Activated CD4-positive, alpha-beta memory T cell treated with anti-CD3 and anti-CD28 coated beads for 36 hours (primary cell): ENCODE measurements around the gene PSMD4. TPM values are rescaled to one million over a fixed set of nuclear protein-coding genes. Genes with fewer than 3 reads are reported as not detected.
A peak's percentile ranks its signal among the peaks of the same experiment; 100 is the strongest.
"Not testable (repeated sequence)": the region's sequence is repeated elsewhere in the genome, so short reads cannot be mapped to it uniquely, and the experiment has no call there.

Source experiments
- CTCF ChIA-PET: fragments of 350-600 bp; sonication (Branson Sonifier 250); formaldehyde crosslinking; loops from one replicate; lab custom pipeline; 2021; ENCODE audit warnings: antibody characterized with exemption, inconsistent platforms; lab: Charles Lee
- POLR2A ChIA-PET: fragments of 350-600 bp; sonication (Branson Sonifier 250); formaldehyde crosslinking; loops from one replicate; lab custom pipeline; 2021; ENCODE audit warnings: antibody characterized with exemption; lab: Charles Lee
- DNase-seq: peaks from one replicate; pipeline ENCODE4 v3.0.0-alpha.2; 2020
- H3K27ac Mint-ChIP-seq: one replicate; pipeline ENCODE4 v1.8.0; 2021; ENCODE audit warnings: mixed read lengths
- H3K27me3 Mint-ChIP-seq: one replicate; pipeline ENCODE4 v1.8.0; 2021; ENCODE audit warnings: mixed read lengths
- H3K36me3 Mint-ChIP-seq: one replicate; pipeline ENCODE4 v1.8.0; 2021; ENCODE audit warnings: mixed read lengths
- H3K4me1 Mint-ChIP-seq: one replicate; pipeline ENCODE4 v1.8.0; 2021; ENCODE audit warnings: low read depth, mixed read lengths
- H3K4me3 Mint-ChIP-seq: one replicate; pipeline ENCODE4 v1.8.0; 2021; ENCODE audit warnings: mild to moderate bottlenecking, mixed read lengths
- H3K9me3 Mint-ChIP-seq: one replicate; pipeline ENCODE4 v1.8.0; 2021; ENCODE audit warnings: mixed read lengths
- intact Hi-C: fragments of 100-400 bp; cut with micrococcal nuclease; formaldehyde crosslinking; loops from one replicate; pipeline ENCODE4 v1.15.1; 2023
- total RNA-seq, 2 experiments: library from RNA; stranded (reverse); gene quantifications; one replicate each; pipeline ENCODE4 v1.2.3, GENCODE V29; 2021

Gene PSMD4
- total RNA-seq, 2 experiments from 2014 or later, result 212 to 227 TPM

GRCh38 chr1:151275341-151275740 is 20.8 kb downstream of the PSMD4 start:
- intact Hi-C loops, H3K27ac Mint-ChIP-seq, POLR2A ChIA-PET, H3K4me3 Mint-ChIP-seq, H3K27me3 Mint-ChIP-seq, H3K9me3 Mint-ChIP-seq, DNase-seq: not testable (repeated sequence)
- H3K36me3 Mint-ChIP-seq, result peaks cover 13% of the 10 kb centered on the region
- CTCF ChIA-PET, result interaction anchor here (1.3 kb wide), 1 partner anchor 606 kb away, joined by 3 read pairs; no protein-coding TSS in a partner anchor
- peaks cover 19% of the 10 kb centered on the region for H3K4me1 Mint-ChIP-seq

- peak overlapping the region; percentile 84 for H3K27ac Mint-ChIP-seq
- H3K36me3 Mint-ChIP-seq, result peaks cover 9% of the 10 kb centered on the region
- peaks cover 21% of the 10 kb centered on the region for H3K4me1 Mint-ChIP-seq
- ChIA-PET POLR2A (interaction anchor here (1.0 to 1.3 kb wide), 3 partner anchors 20 to 78 kb away, joined by 3 to 5 read pairs (median 3); partner anchors contain the start of gene PSMD4), CTCF (interaction anchor here (1.4 to 1.8 kb wide), 2 partner anchors 25 to 64 kb away, joined by 6 to 9 read pairs; no protein-coding TSS in a partner anchor)
- peak; percentile 30 for DNase-seq
- H3K4me3 Mint-ChIP-seq, result peak overlapping the region; percentile 0
- H3K9me3 Mint-ChIP-seq, result no peaks in the 10 kb centered on the region
- H3K27me3 Mint-ChIP-seq, result no peaks in the 10 kb centered on the region
- intact Hi-C loops, result loop anchor here (1.0 kb wide), 1 partner anchor 23 kb away; the partner anchor contains the start of gene PSMD4
Measured at GRCh38 chr1:151277249-151277648, 22.7 kb downstream of the PSMD4 start.

- DNase-seq, result peak; percentile 98
- peak overlapping the region; percentile 94 for H3K4me3 Mint-ChIP-seq
- H3K4me1 Mint-ChIP-seq, result peaks cover 37% of the 10 kb centered on the region
- H3K27me3 Mint-ChIP-seq, result no peaks in the 10 kb centered on the region
- ChIA-PET CTCF (interaction anchor here (0.5 to 1.9 kb wide), 12 partner anchors 14 to 182 kb away, joined by 3 to 16 read pairs (median 4); partner anchors contain the start of genes PI4KB, PIP5K1A, TNFAIP8L2 and VPS72), POLR2A (interaction anchor here (0.8 to 2.6 kb wide), 16 partner anchors 11 to 482 kb away, joined by 3 to 17 read pairs (median 6); partner anchors contain the start of genes MRPL9, PI4KB, PIP5K1A and POGZ)
- intact Hi-C loops, result loop anchor here (1.0 to 5.0 kb wide), 11 partner anchors 27 to 555 kb away; partner anchors contain the start of genes CGN, MINDY1, PI4KB and PSMB4
- H3K27ac Mint-ChIP-seq, result peak overlapping the region; percentile 98
- H3K36me3 Mint-ChIP-seq, result peaks cover 9% of the 10 kb centered on the region
- H3K9me3 Mint-ChIP-seq, result no peaks in the 10 kb centered on the region
Measured at GRCh38 chr1:151281225-151281968, 26.9 kb downstream of the PSMD4 start.

- Mint-ChIP-seq H3K4me3 (peak within 1 kb of the TSS; percentile 94), H3K27ac (peak within 1 kb of the TSS; percentile 98), H3K9me3 (no peaks in the 10 kb centered on the region), H3K4me1 (peaks cover 28% of the 10 kb centered on the region), H3K36me3 (peaks cover 15% of the 10 kb centered on the region), H3K27me3 (no peaks in the 10 kb centered on the region)
- peak; percentile 99 for DNase-seq
- ChIA-PET POLR2A (interaction anchor here (0.7 to 2.6 kb wide), 21 partner anchors 10 to 481 kb away, joined by 3 to 17 read pairs (median 4); partner anchors contain the start of genes MRPL9, PI4KB, PIP5K1A and POGZ), CTCF (interaction anchor here (1.0 to 2.5 kb wide), 11 partner anchors 19 to 182 kb away, joined by 3 to 16 read pairs (median 5); partner anchors contain the start of genes PI4KB, PIP5K1A, TNFAIP8L2 and VPS72)
- intact Hi-C loops, result loop anchor here (1.0 to 5.0 kb wide), 13 partner anchors 28 to 555 kb away; partner anchors contain the start of genes CGN, MINDY1, PI4KB and PIP5K1A
Measured at GRCh38 chr1:151281969-151282882, 27.7 kb downstream of the PSMD4 start, which contains the start of gene ZNF687. Gene ZNF687 (plus strand): TSS chr1:151282299. CDS start chr1:151286292, 3,993 bp downstream.

GRCh38 chr1:151282883-151283725 is 28.6 kb downstream of the PSMD4 start:
- POLR2A ChIA-PET, result interaction anchor here (0.5 to 2.6 kb wide), 9 partner anchors 9 to 712 kb away, joined by 3 to 17 read pairs (median 4); partner anchors contain the start of genes PSMB4 and PSMD4
- Mint-ChIP-seq H3K36me3 (peaks cover 16% of the 10 kb centered on the region), H3K27ac (peak overlapping the region; percentile 94), H3K9me3 (no peaks in the 10 kb centered on the region), H3K27me3 (no peaks in the 10 kb centered on the region), H3K4me3 (peak overlapping the region; percentile 94), H3K4me1 (peaks cover 21% of the 10 kb centered on the region)
- intact Hi-C loops, result loop anchor here (1.0 to 5.0 kb wide), 4 partner anchors 58 to 329 kb away; partner anchors contain the start of genes CGN, PIP5K1A and SNX27
- CTCF ChIA-PET, result interaction anchor here (1.0 to 2.5 kb wide), 3 partner anchors 18 to 57 kb away, joined by 4 to 16 read pairs (median 6); no protein-coding TSS in a partner anchor
- DNase-seq, result peak; percentile 46

GRCh38 chr1:151284013-151284577 is 29.6 kb downstream of the PSMD4 start:
- Mint-ChIP-seq H3K27ac (peak overlapping the region; percentile 94), H3K36me3 (peaks cover 25% of the 10 kb centered on the region), H3K27me3 (no peaks in the 10 kb centered on the region), H3K4me3 (peak overlapping the region; percentile 94), H3K4me1 (peaks cover 21% of the 10 kb centered on the region), H3K9me3 (no peaks in the 10 kb centered on the region)
- intact Hi-C loops, result loop anchor here (5.0 kb wide), 2 partner anchors 228 to 328 kb away; partner anchors contain the start of genes CGN and SNX27
- ChIA-PET CTCF (interaction anchor here (1.0 to 2.5 kb wide), 4 partner anchors 17 to 56 kb away, joined by 3 to 16 read pairs (median 5); partner anchors contain the start of gene PI4KB), POLR2A (interaction anchor here (0.5 to 1.8 kb wide), 4 partner anchors 8 to 713 kb away, joined by 3 to 6 read pairs (median 4); partner anchors contain the start of gene PSMD4)
- no peak for DNase-seq

- intact Hi-C loops, result no loop called here
- H3K4me3 Mint-ChIP-seq, result no peak overlapping the region
- H3K27me3 Mint-ChIP-seq, result no peaks in the 10 kb centered on the region
- DNase-seq, result no peak
- H3K36me3 Mint-ChIP-seq, result peaks cover 33% of the 10 kb centered on the region
- H3K9me3 Mint-ChIP-seq, result no peaks in the 10 kb centered on the region
- H3K4me1 Mint-ChIP-seq, result peaks cover 19% of the 10 kb centered on the region
- ChIA-PET POLR2A (interaction anchor here (0.5 kb wide), 1 partner anchor 108 kb away, joined by 3 read pairs; no protein-coding TSS in a partner anchor), CTCF (interaction anchor here (1.2 kb wide), 1 partner anchor 14 kb away, joined by 3 read pairs; no protein-coding TSS in a partner anchor)
- H3K27ac Mint-ChIP-seq, result no peak overlapping the region
Measured at GRCh38 chr1:151286619-151287340, 32.2 kb downstream of the PSMD4 start.

GRCh38 chr1:151287341-151287699 is 32.8 kb downstream of the PSMD4 start:
- ChIA-PET CTCF (interaction anchor here (1.2 kb wide), 1 partner anchor 14 kb away, joined by 3 read pairs; no protein-coding TSS in a partner anchor), POLR2A (interaction anchor here (0.5 kb wide), 1 partner anchor 107 kb away, joined by 3 read pairs; no protein-coding TSS in a partner anchor)
- DNase-seq, result no peak
- H3K36me3 Mint-ChIP-seq, result peaks cover 33% of the 10 kb centered on the region
- H3K27me3 Mint-ChIP-seq, result no peaks in the 10 kb centered on the region
- H3K27ac Mint-ChIP-seq, result no peak overlapping the region
- H3K4me1 Mint-ChIP-seq, result peaks cover 19% of the 10 kb centered on the region
- no peaks in the 10 kb centered on the region for H3K9me3 Mint-ChIP-seq
- intact Hi-C loops, result no loop called here
- H3K4me3 Mint-ChIP-seq, result no peak overlapping the region

GRCh38 chr1:151287767-151288500 is 33.4 kb downstream of the PSMD4 start:
- no peaks in the 10 kb centered on the region for H3K27me3 Mint-ChIP-seq
- CTCF ChIA-PET, result interaction anchor here (1.2 kb wide), 1 partner anchor 13 kb away, joined by 3 read pairs; no protein-coding TSS in a partner anchor
- peaks cover 19% of the 10 kb centered on the region for H3K4me1 Mint-ChIP-seq
- POLR2A ChIA-PET, result no interaction called here
- H3K36me3 Mint-ChIP-seq, result peaks cover 37% of the 10 kb centered on the region
- intact Hi-C loops, result no loop called here
- no peaks in the 10 kb centered on the region for H3K9me3 Mint-ChIP-seq
- no peak overlapping the region for H3K4me3 Mint-ChIP-seq
- no peak overlapping the region for H3K27ac Mint-ChIP-seq
- DNase-seq, result no peak
